ENCODE data around the gene FARP2. TPM values are rescaled to one million over a fixed set of nuclear protein-coding genes. Genes with fewer than 3 reads are reported as not detected.
A peak's percentile ranks its signal among the peaks of the same experiment; 100 is the strongest.

The FARP2 gene
- total and polyA plus RNA-seq, 2 of the 13 experiments (the other 11 are each of a cell fraction or from before 2014, with no cell fraction given): 28.0 to 45.4 TPM

GRCh38 chr2:241354668-241355658 is 1.1 kb upstream of the FARP2 start (continued):
- TF ChIP-seq, protein P1, sequence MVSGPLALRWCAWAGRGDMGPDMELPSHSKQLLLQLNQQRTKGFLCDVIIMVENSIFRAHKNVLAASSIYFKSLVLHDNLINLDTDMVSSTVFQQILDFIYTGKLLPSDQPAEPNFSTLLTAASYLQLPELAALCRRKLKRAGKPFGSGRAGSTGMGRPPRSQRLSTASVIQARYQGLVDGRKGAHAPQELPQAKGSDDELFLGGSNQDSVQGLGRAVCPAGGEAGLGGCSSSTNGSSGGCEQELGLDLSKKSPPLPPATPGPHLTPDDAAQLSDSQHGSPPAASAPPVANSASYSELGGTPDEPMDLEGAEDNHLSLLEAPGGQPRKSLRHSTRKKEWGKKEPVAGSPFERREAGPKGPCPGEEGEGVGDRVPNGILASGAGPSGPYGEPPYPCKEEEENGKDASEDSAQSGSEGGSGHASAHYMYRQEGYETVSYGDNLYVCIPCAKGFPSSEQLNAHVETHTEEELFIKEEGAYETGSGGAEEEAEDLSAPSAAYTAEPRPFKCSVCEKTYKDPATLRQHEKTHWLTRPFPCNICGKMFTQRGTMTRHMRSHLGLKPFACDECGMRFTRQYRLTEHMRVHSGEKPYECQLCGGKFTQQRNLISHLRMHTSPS (CRISPR knock-in tag; IDR thresholded peaks at IDR 0.05; ENCODE audit: low read depth): peak; percentile 49; the same call in 1 of the 2 replicates
- TF ChIP-seq MIER2 (CRISPR knock-in tag; IDR thresholded peaks at IDR 0.05): no peak
- TF ChIP-seq RELA (CRISPR knock-in tag; IDR thresholded peaks at IDR 0.05): no peak
- no peak for TF ChIP-seq ZNF33B (CRISPR knock-in tag; IDR thresholded peaks at IDR 0.05)
- peak; percentile 40; the same call in 1 of the 2 replicates for TF ChIP-seq ZNF792 (CRISPR knock-in tag; IDR thresholded peaks at IDR 0.05)
- peak; percentile 14 for TF ChIP-seq YY1 (IDR thresholded peaks at IDR 0.05; ENCODE audit: insufficient read depth, insufficient replicate concordance, low read depth, low read length)
- TF ChIP-seq, protein P2, sequence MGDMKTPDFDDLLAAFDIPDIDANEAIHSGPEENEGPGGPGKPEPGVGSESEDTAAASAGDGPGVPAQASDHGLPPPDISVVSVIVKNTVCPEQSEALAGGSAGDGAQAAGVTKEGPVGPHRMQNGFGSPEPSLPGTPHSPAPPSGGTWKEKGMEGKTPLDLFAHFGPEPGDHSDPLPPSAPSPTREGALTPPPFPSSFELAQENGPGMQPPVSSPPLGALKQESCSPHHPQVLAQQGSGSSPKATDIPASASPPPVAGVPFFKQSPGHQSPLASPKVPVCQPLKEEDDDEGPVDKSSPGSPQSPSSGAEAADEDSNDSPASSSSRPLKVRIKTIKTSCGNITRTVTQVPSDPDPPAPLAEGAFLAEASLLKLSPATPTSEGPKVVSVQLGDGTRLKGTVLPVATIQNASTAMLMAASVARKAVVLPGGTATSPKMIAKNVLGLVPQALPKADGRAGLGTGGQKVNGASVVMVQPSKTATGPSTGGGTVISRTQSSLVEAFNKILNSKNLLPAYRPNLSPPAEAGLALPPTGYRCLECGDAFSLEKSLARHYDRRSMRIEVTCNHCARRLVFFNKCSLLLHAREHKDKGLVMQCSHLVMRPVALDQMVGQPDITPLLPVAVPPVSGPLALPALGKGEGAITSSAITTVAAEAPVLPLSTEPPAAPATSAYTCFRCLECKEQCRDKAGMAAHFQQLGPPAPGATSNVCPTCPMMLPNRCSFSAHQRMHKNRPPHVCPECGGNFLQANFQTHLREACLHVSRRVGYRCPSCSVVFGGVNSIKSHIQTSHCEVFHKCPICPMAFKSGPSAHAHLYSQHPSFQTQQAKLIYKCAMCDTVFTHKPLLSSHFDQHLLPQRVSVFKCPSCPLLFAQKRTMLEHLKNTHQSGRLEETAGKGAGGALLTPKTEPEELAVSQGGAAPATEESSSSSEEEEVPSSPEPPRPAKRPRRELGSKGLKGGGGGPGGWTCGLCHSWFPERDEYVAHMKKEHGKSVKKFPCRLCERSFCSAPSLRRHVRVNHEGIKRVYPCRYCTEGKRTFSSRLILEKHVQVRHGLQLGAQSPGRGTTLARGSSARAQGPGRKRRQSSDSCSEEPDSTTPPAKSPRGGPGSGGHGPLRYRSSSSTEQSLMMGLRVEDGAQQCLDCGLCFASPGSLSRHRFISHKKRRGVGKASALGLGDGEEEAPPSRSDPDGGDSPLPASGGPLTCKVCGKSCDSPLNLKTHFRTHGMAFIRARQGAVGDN (CRISPR knock-in tag; IDR thresholded peaks at IDR 0.05): peak; percentile 92
- no peak for TF ChIP-seq ZNF556 (CRISPR knock-in tag; IDR thresholded peaks at IDR 0.05; ENCODE audit: borderline replicate concordance)
- no peak for TF ChIP-seq HMG20A (CRISPR knock-in tag; IDR thresholded peaks at IDR 0.05; ENCODE audit: borderline replicate concordance)
- TF ChIP-seq, protein P3, sequence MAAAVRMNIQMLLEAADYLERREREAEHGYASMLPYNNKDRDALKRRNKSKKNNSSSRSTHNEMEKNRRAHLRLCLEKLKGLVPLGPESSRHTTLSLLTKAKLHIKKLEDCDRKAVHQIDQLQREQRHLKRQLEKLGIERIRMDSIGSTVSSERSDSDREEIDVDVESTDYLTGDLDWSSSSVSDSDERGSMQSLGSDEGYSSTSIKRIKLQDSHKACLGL (CRISPR knock-in tag; IDR thresholded peaks at IDR 0.05): no peak
- TF ChIP-seq KMT2B (CRISPR knock-in tag; IDR thresholded peaks at IDR 0.05): no peak
- no peak for TF ChIP-seq PATZ1 (CRISPR knock-in tag; IDR thresholded peaks at IDR 0.05)
- TF ChIP-seq ZNF747 (CRISPR knock-in tag; IDR thresholded peaks at IDR 0.05; ENCODE audit: borderline replicate concordance): no peak
- no peak; the same call in 1 of the 2 replicates for TF ChIP-seq SOX5 (CRISPR knock-in tag; IDR thresholded peaks at IDR 0.05; ENCODE audit: borderline replicate concordance)

Data from HepG2 (cell line).